Measurements from ENCODE around the gene IZUMO2. TPM values are rescaled to one million over a fixed set of nuclear protein-coding genes. Genes with fewer than 3 reads are reported as not detected.

The IZUMO2 gene
- total RNA-seq, 1 experiment from 2014 or later, result not detected

DNA sequence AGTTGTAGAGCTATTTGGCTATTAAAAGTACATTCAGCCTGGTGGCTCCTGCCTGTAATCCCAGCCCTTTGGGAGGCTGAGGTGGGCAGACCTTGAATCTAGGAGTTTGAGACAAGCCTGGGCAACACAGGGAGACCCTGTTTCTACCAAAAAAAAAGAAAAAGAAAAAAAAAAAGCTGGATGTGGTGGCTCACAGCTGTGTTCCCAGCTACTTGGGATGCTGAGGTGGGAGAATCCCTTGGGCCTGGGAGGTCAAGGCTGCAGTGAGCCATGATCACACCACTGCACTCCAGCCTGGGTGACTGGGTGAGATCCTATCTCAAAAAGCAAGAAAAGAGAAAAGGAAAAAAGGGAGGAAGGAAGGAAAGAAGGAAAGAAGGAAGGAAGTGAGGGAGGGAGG, 9.6 kb upstream of the IZUMO2 start:
- no peaks in the 10 kb centered on the region for H4K20me1 ChIP-seq (ENCODE audit: insufficient read depth)
- H3K9me2 ChIP-seq (ENCODE audit: insufficient read depth), result no peaks in the 10 kb centered on the region
- ChIA-PET CTCF (interaction anchor here (1.1 kb wide), 1 partner anchor 93 kb away, joined by 3 read pairs; no protein-coding TSS in a partner anchor), POLR2A (no interaction called here), RAD21 (ENCODE audit: low non-redundant PET in 1 of 2, low total read pairs in 2 of 2, uncharacterized antibody in 2 of 2, unreplicated experiment in 2 of 2) (no interaction called here)
- no peak overlapping the region for H3K4me2 ChIP-seq (ENCODE audit: low read length)
- no peaks in the 10 kb centered on the region for H3K36me3 ChIP-seq (ENCODE audit: control insufficient read depth in 1 of 2, insufficient read depth in 2 of 2, low read length in 2 of 2)
- TF ChIP-seq, protein P1, sequence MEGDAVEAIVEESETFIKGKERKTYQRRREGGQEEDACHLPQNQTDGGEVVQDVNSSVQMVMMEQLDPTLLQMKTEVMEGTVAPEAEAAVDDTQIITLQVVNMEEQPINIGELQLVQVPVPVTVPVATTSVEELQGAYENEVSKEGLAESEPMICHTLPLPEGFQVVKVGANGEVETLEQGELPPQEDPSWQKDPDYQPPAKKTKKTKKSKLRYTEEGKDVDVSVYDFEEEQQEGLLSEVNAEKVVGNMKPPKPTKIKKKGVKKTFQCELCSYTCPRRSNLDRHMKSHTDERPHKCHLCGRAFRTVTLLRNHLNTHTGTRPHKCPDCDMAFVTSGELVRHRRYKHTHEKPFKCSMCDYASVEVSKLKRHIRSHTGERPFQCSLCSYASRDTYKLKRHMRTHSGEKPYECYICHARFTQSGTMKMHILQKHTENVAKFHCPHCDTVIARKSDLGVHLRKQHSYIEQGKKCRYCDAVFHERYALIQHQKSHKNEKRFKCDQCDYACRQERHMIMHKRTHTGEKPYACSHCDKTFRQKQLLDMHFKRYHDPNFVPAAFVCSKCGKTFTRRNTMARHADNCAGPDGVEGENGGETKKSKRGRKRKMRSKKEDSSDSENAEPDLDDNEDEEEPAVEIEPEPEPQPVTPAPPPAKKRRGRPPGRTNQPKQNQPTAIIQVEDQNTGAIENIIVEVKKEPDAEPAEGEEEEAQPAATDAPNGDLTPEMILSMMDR (IDR thresholded peaks at IDR 0.05 in 2 of 3, conservative IDR thresholded peaks at IDR 0.05 in 1 of 3; ENCODE audit: borderline replicate concordance in 1 of 3, insufficient read depth in 1 of 3, low read depth in 2 of 3, low read length in 2 of 3), result no peak
- TF ChIP-seq POLR2A (IDR thresholded peaks at IDR 0.05; ENCODE audit: borderline replicate concordance, extremely low read depth, insufficient read depth, insufficient read length), result no peak
- TF ChIP-seq EGR1 (IDR thresholded peaks at IDR 0.05; ENCODE audit: low read depth), result no peak
- no peak for TF ChIP-seq ZNF274 (IDR thresholded peaks at IDR 0.05; ENCODE audit: low read depth, low read length)
- TF ChIP-seq SRF (IDR thresholded peaks at IDR 0.05; ENCODE audit: low read depth), result no peak
- TF ChIP-seq, protein P2, sequence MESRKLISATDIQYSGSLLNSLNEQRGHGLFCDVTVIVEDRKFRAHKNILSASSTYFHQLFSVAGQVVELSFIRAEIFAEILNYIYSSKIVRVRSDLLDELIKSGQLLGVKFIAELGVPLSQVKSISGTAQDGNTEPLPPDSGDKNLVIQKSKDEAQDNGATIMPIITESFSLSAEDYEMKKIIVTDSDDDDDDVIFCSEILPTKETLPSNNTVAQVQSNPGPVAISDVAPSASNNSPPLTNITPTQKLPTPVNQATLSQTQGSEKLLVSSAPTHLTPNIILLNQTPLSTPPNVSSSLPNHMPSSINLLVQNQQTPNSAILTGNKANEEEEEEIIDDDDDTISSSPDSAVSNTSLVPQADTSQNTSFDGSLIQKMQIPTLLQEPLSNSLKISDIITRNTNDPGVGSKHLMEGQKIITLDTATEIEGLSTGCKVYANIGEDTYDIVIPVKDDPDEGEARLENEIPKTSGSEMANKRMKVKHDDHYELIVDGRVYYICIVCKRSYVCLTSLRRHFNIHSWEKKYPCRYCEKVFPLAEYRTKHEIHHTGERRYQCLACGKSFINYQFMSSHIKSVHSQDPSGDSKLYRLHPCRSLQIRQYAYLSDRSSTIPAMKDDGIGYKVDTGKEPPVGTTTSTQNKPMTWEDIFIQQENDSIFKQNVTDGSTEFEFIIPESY (IDR thresholded peaks at IDR 0.05; ENCODE audit: extremely low read depth, insufficient replicate concordance, low read length), result no peak
- TF ChIP-seq FOSL1 (IDR thresholded peaks at IDR 0.05; ENCODE audit: low read depth), result no peak
- no peak for TF ChIP-seq ELF1 (IDR thresholded peaks at IDR 0.05; ENCODE audit: borderline replicate concordance, low read depth)
- no peak for TF ChIP-seq SP1 (IDR thresholded peaks at IDR 0.05; ENCODE audit: low read depth)
- TF ChIP-seq, protein P3, sequence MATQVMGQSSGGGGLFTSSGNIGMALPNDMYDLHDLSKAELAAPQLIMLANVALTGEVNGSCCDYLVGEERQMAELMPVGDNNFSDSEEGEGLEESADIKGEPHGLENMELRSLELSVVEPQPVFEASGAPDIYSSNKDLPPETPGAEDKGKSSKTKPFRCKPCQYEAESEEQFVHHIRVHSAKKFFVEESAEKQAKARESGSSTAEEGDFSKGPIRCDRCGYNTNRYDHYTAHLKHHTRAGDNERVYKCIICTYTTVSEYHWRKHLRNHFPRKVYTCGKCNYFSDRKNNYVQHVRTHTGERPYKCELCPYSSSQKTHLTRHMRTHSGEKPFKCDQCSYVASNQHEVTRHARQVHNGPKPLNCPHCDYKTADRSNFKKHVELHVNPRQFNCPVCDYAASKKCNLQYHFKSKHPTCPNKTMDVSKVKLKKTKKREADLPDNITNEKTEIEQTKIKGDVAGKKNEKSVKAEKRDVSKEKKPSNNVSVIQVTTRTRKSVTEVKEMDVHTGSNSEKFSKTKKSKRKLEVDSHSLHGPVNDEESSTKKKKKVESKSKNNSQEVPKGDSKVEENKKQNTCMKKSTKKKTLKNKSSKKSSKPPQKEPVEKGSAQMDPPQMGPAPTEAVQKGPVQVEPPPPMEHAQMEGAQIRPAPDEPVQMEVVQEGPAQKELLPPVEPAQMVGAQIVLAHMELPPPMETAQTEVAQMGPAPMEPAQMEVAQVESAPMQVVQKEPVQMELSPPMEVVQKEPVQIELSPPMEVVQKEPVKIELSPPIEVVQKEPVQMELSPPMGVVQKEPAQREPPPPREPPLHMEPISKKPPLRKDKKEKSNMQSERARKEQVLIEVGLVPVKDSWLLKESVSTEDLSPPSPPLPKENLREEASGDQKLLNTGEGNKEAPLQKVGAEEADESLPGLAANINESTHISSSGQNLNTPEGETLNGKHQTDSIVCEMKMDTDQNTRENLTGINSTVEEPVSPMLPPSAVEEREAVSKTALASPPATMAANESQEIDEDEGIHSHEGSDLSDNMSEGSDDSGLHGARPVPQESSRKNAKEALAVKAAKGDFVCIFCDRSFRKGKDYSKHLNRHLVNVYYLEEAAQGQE (IDR thresholded peaks at IDR 0.05; ENCODE audit: low read depth), result no peak
- TF ChIP-seq, protein P4, sequence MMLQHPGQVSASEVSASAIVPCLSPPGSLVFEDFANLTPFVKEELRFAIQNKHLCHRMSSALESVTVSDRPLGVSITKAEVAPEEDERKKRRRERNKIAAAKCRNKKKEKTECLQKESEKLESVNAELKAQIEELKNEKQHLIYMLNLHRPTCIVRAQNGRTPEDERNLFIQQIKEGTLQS (IDR thresholded peaks at IDR 0.05), result no peak
- no peak for TF ChIP-seq JUND (IDR thresholded peaks at IDR 0.05)
- no peak for TF ChIP-seq TCF7L2 (IDR thresholded peaks at IDR 0.05; ENCODE audit: borderline replicate concordance, extremely low read depth, insufficient read depth, insufficient read length)
- no peak for TF ChIP-seq ZFX (IDR thresholded peaks at IDR 0.05)
- no peak for TF ChIP-seq SIN3A (IDR thresholded peaks at IDR 0.05; ENCODE audit: low read depth)
- no peak for TF ChIP-seq EZH2 (IDR thresholded peaks at IDR 0.05)
- no peak for TF ChIP-seq RAD21 (IDR thresholded peaks at IDR 0.05; ENCODE audit: low read depth)
- TF ChIP-seq, protein P5, sequence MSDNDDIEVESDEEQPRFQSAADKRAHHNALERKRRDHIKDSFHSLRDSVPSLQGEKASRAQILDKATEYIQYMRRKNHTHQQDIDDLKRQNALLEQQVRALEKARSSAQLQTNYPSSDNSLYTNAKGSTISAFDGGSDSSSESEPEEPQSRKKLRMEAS (IDR thresholded peaks at IDR 0.05), result no peak
- no peak overlapping the region for H3K27ac ChIP-seq (ENCODE audit: low read depth, low read length)
- no peaks in the 10 kb centered on the region for H3K79me2 ChIP-seq (ENCODE audit: insufficient read depth, low read length)
- no peak overlapping the region for H3K4me3 ChIP-seq (replicated peaks in 1 of 2; ENCODE audit: low read depth in 1 of 2, low read length in 2 of 2)
- ATAC-seq, result no peak
- DNase-seq (ENCODE audit: low read depth, low spot score), result no peak
- H3K27me3 ChIP-seq (ENCODE audit: insufficient read depth, low read length), result no peaks in the 10 kb centered on the region
- H2AFZ ChIP-seq (ENCODE audit: low read depth, low read length, poor library complexity, severe bottlenecking), result no peak overlapping the region
- intact Hi-C loops (cut with micrococcal nuclease), result no loop called here
- no peaks in the 10 kb centered on the region for H3K9me3 ChIP-seq (ENCODE audit: control insufficient read depth in 1 of 2, insufficient read depth in 1 of 2, low read depth in 1 of 2, low read length in 2 of 2)
- no peak overlapping the region for H3K9ac ChIP-seq (ENCODE audit: low read length)
- no TSS peak for BruUV-seq (replicated peaks)
- peaks cover 0 to 15% of the 10 kb centered on the region in 2 experiments; a peak in 1 of 4 replicates for H3K4me1 ChIP-seq (ENCODE audit: control insufficient read depth in 1 of 2, insufficient read depth in 2 of 2, low read length in 2 of 2)

Measured in HCT116 (cell line).